ENCODE measurements around the gene HCFC1R1. TPM values are rescaled to one million over a fixed set of nuclear protein-coding genes. Genes with fewer than 3 reads are reported as not detected.

Gene HCFC1R1
- total RNA-seq, 2 experiments from 2014 or later, result 22.6 to 26.8 TPM

DNA sequence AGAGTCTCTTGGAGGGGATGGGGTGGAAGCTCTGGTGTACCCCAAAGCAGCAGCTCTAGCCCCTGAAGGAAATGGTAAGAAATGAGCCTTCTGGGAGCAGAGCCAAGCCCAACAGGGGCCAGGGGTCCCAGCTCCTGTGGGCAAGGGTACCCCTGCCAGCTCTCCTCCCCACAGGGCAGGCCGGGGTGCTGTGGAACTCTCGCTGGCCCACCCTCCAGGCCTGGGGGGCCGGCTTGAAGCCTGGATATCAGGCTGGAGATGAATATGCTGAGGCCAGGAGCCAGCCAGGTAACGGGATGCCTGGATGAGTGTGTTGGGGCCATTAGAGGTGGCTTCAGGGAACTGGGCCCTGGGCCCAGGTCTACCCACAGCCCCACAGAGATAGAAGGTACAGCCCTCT lies 23.2 kb downstream of the HCFC1R1 start:
- CTCF ChIA-PET, result interaction anchor here (13.3 kb wide), 1 partner anchor 26 kb away, joined by 310 read pairs; the partner anchor contains the start of genes CLDN6, HCFC1R1, THOC6 and TNFRSF12A
- Mint-ChIP-seq H3K27me3 (ENCODE audit: low read depth) (no peaks in the 10 kb centered on the region), H3K36me3 (ENCODE audit: low read depth) (no peaks in the 10 kb centered on the region), H3K4me1 (ENCODE audit: low read depth) (no peaks in the 10 kb centered on the region), H3K27ac (no peak overlapping the region), H3K4me3 (no peak overlapping the region), H3K9me3 (no peaks in the 10 kb centered on the region)
- DNase-seq, result no peak
- intact Hi-C loops (cut with micrococcal nuclease), result no loop called here

DNA sequence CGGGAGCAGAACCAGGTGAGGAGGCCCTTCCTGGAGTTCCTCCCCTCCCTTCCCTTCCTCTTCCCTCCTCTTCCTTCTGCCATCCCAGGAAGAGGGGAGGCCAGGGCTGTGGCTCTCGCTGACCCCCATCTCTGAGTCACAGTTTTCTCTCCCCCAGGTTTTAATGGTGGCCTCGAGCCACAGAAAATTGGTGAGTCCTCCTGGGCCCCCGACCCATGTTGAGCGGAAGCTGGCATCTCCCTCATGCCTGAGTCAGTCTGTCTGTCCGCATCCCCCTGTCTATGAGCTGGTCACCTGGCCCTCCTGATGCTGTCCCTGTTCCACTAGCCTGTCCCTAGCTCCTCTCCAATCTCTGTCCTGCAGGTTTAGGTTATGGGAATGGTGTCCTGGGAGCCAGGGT lies 23.8 kb downstream of the HCFC1R1 start:
- DNase-seq, result no peak
- no peaks in the 10 kb centered on the region for H3K36me3 Mint-ChIP-seq (ENCODE audit: low read depth)
- H3K4me1 Mint-ChIP-seq (ENCODE audit: low read depth), result no peaks in the 10 kb centered on the region
- H3K27me3 Mint-ChIP-seq (ENCODE audit: low read depth), result no peaks in the 10 kb centered on the region
- H3K27ac Mint-ChIP-seq, result no peak overlapping the region
- intact Hi-C loops (cut with micrococcal nuclease), result no loop called here
- H3K9me3 Mint-ChIP-seq, result no peaks in the 10 kb centered on the region
- CTCF ChIA-PET, result interaction anchor here (13.3 kb wide), 1 partner anchor 27 kb away, joined by 310 read pairs; the partner anchor contains the start of genes CLDN6, HCFC1R1, THOC6 and TNFRSF12A
- H3K4me3 Mint-ChIP-seq, result no peak overlapping the region

DNA sequence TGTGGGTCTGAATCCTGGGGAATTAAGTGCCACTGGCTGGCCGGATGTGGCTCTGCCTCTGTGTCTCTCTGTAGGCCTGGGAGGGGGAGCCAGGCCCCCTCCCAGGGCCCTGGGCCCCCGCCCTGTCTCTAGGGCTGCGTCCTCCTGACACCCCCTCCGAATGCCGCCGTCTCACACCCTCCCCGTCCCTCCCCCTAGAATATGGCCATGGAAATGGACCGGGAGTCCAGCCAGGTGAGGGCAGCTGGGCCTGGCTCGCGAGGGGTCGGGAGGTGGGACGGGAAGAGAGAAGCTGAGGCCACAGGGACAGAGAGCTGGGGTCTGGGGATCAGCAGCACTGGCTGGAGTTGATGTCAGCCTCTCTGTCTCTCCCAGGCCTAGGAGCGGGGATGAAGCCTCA lies 27.4 kb downstream of the HCFC1R1 start:
- H3K27ac Mint-ChIP-seq, result no peak overlapping the region
- no peaks in the 10 kb centered on the region for H3K36me3 Mint-ChIP-seq (ENCODE audit: low read depth)
- H3K9me3 Mint-ChIP-seq, result no peaks in the 10 kb centered on the region
- H3K4me1 Mint-ChIP-seq (ENCODE audit: low read depth), result no peaks in the 10 kb centered on the region
- no peak overlapping the region for H3K4me3 Mint-ChIP-seq
- no peaks in the 10 kb centered on the region for H3K27me3 Mint-ChIP-seq (ENCODE audit: low read depth)
- CTCF ChIA-PET, result no interaction called here
- no peak for DNase-seq
- intact Hi-C loops (cut with micrococcal nuclease), result no loop called here

DNA sequence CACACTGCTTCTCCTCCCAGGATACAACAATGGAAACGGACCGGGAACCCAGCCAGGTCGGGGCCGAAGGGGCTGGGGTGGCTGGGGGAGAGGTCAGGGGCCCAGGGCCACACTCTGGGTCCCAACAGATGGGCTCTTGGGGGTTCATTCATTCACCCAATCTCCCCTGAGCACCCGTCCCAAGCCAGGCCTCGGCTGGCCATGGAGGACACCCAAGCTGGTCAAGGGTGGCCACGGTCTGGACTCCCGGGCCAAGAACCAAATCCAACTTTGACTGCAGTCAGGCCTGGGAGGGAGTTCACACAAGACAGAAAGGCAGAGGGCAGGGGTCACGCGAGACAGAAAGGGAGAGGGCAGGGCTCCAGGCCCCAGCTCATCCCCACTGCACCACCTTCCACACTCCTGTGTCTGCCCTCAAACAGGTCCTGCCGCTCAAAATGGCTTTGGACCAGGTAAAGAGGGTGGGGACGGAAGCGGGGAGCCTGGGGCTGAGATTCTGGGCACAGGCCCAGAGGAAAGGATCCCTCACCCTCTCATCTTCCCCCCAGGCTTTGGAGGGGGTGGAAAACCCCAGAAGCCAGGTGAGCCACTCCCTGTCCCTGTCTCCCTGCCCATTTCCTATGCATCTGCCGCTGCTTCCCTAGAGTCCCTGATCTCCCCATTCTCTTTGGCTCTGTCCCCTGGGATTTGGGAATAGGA lies 31.2 kb downstream of the HCFC1R1 start:
- CTCF ChIA-PET, result no interaction called here
- Mint-ChIP-seq H3K4me3 (no peak overlapping the region), H3K9me3 (no peaks in the 10 kb centered on the region)

DNA sequence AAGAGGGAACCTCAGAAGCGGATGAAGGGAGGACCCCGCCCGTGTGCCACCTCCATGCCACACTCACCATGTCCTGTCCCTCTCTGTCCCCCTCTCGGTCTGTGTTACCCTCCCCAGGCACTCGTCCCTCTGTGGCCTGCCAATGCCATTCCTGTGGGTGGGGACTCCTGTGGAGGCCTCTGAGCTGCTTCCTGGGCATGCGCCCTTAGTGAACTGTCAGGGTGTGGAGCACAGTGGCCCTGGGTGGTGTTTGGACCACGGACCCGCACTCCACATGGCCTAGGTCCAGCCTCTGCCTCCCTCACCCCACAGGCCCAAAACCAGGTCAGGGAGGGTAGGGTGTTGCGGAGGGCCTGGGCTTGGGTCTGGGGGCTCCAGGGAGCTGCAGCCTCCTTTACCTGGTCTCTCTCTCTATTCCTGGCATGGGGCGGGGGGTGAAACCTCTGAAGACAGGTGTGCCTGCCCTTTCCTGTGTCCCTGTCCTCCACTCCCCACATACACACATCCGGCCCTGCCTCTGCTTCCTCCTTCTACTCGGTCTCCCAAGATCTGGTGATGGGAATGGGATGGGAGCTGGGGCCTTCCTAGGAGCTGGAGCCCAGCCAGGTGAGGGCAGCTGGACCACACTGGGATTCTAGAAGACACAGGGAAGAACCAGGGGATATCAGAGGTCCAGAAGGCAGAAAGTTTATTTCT lies 32.0 kb downstream of the HCFC1R1 start:
- intact Hi-C loops (cut with micrococcal nuclease), result no loop called here
- CTCF ChIA-PET, result no interaction called here
- no peak overlapping the region for H3K4me3 Mint-ChIP-seq
- no peak overlapping the region for H3K27ac Mint-ChIP-seq
- no peaks in the 10 kb centered on the region for H3K9me3 Mint-ChIP-seq
- no peak for DNase-seq
- H3K27me3 Mint-ChIP-seq (ENCODE audit: low read depth), result no peaks in the 10 kb centered on the region
- no peaks in the 10 kb centered on the region for H3K4me1 Mint-ChIP-seq (ENCODE audit: low read depth)
- no peaks in the 10 kb centered on the region for H3K36me3 Mint-ChIP-seq (ENCODE audit: low read depth)

More for the DNA sequence above, 31.2 kb downstream of the HCFC1R1 start:
- Mint-ChIP-seq H3K27ac (no peak overlapping the region), H3K27me3 (ENCODE audit: low read depth) (no peaks in the 10 kb centered on the region), H3K36me3 (ENCODE audit: low read depth) (no peaks in the 10 kb centered on the region), H3K4me1 (ENCODE audit: low read depth) (no peaks in the 10 kb centered on the region)
- DNase-seq, result no peak
- intact Hi-C loops (cut with micrococcal nuclease), result no loop called here

DNA sequence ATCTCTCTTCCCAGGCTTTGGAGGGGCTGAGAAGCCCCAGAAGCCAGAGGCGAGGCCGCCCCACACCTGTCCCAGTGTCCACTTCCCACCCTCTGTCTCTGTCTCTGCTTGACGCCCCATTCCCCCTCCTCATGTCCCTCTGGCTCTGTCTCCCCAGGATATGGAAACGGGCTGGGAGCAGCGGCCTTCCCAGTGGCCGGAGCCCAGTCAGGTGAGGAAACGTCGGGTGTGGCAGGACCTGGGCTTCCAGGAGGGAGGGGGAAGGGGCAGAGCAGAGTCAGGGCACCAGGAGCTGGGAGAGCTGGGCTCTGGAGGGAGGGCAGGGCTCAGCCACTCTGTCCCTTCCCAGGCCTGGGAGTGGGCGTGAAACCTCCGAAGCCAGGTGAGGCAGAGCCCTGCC lies 32.9 kb downstream of the HCFC1R1 start:
- Mint-ChIP-seq H3K4me1 (ENCODE audit: low read depth) (no peaks in the 10 kb centered on the region), H3K27me3 (ENCODE audit: low read depth) (no peaks in the 10 kb centered on the region), H3K9me3 (no peaks in the 10 kb centered on the region), H3K4me3 (no peak overlapping the region), H3K36me3 (ENCODE audit: low read depth) (no peaks in the 10 kb centered on the region), H3K27ac (no peak overlapping the region)
- no peak for DNase-seq
- CTCF ChIA-PET, result interaction anchor here (0.6 kb wide), 1 partner anchor 87 kb away, joined by 3 read pairs; no protein-coding TSS in a partner anchor
- intact Hi-C loops (cut with micrococcal nuclease), result no loop called here

DNA sequence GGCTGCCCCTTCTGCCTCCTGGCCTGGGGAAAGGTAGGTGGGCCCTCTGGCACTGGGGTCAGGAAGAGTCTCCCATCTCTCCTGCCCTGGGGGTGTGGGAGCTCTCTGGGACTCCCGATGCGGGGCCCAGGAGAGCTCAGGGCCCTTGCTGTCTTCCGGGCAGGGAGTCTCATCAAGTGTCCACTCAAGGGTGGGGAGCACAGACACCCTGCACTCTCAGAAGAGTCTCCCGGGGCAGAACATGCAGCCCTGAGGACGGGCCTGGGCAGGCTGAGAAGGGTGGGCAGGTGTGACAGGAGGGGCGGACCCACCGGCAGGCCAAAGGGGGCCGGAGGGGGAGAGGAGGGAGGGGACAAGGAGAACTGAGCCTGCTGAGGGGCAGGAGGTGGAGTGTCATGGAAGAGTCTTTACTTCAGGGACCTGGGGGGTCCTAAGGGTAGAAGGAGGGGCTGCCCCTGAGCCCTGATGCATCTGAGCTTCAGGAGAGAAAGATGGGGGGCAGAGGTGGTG lies 35.1 kb downstream of the HCFC1R1 start:
- intact Hi-C loops (cut with micrococcal nuclease), result no loop called here
- Mint-ChIP-seq H3K4me1 (ENCODE audit: low read depth) (peaks cover 4% of the 10 kb centered on the region), H3K36me3 (ENCODE audit: low read depth) (no peaks in the 10 kb centered on the region), H3K27me3 (ENCODE audit: low read depth) (no peaks in the 10 kb centered on the region), H3K27ac (no peak overlapping the region), H3K9me3 (no peaks in the 10 kb centered on the region), H3K4me3 (no peak overlapping the region)
- DNase-seq, result no peak
- CTCF ChIA-PET, result interaction anchor here (0.5 kb wide), 1 partner anchor 28 kb away, joined by 3 read pairs; no protein-coding TSS in a partner anchor

DNA sequence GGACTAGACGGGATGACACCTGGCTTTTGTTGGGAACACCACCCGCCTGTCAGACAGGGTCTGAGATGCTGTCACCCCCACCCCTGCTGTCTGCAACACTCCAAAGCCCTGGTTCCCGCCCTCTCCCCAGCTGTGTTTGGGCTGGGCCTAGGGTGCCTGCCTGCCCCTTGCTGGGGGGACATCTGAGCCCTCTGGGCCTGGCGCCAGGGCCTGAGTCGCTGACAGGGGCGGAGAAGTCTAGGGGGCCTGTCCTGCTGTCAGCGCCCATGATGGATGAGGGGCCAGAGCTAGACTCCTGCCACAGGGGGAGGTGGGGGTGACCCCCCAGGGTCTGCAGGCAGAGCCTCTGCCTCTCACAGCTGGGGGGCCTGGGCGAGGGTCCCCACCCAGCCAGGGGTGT lies 35.9 kb downstream of the HCFC1R1 start:
- CTCF ChIA-PET, result interaction anchor here (0.5 kb wide), 1 partner anchor 27 kb away, joined by 3 read pairs; no protein-coding TSS in a partner anchor
- H3K4me3 Mint-ChIP-seq, result no peak overlapping the region
- H3K9me3 Mint-ChIP-seq, result no peaks in the 10 kb centered on the region
- no peaks in the 10 kb centered on the region for H3K36me3 Mint-ChIP-seq (ENCODE audit: low read depth)
- no peak overlapping the region for H3K27ac Mint-ChIP-seq
- intact Hi-C loops (cut with micrococcal nuclease), result no loop called here
- no peak for DNase-seq
- H3K27me3 Mint-ChIP-seq (ENCODE audit: low read depth), result no peaks in the 10 kb centered on the region
- peaks cover 6% of the 10 kb centered on the region for H3K4me1 Mint-ChIP-seq (ENCODE audit: low read depth)

DNA sequence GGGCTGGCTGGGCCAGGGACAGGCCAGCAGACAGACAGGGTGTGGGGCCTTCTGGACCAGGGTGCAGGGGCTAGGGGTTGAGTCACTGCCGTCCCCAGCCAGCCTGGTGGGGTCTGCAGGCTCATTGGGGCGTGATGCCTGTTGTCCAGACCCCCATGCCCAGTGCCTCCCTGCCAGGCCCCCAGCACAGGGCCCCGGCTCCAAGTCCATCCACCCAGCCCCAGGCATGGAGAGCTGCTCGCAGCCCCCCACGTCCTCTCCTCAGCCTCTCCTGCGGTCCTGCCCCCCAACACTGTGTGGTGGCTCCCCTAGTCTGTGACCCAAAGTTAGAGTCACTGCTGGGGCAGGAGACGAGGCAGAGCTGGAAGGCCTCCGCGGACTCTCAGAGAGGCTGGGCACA lies 36.5 kb downstream of the HCFC1R1 start:
- Mint-ChIP-seq H3K9me3 (no peaks in the 10 kb centered on the region), H3K27ac (no peak overlapping the region), H3K27me3 (ENCODE audit: low read depth) (no peaks in the 10 kb centered on the region), H3K4me3 (no peak overlapping the region), H3K4me1 (ENCODE audit: low read depth) (peaks cover 6% of the 10 kb centered on the region), H3K36me3 (ENCODE audit: low read depth) (no peaks in the 10 kb centered on the region)
- CTCF ChIA-PET, result no interaction called here
- DNase-seq, result no peak
- intact Hi-C loops (cut with micrococcal nuclease), result no loop called here

DNA sequence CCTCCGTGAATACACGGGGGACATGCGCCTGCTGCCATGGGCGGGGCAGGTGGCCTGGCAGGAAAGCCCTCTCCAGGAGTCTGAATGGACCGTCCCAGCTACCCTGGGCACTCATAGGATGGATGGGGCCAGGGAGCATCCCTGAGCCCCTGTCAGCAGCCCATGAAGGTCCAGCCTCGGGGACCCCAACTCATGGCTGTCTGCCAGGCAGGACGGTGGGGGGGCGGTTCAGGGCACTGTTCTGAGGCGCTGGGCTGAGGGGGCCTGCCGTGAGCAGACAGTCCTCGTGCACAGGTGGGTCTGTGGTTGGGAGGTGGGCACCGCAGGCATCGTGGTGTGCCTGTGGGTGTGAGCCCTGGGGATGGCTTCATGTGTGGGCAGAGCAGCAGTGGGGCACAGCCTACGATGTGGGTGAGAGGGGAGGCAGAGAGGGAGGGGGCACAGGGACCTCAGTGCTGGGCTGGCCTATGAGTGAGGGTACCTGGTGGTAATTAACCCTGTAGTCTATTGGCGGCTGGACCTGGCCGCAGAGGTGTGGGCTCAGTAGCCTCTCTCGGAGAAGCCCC lies 37.0 kb downstream of the HCFC1R1 start:
- intact Hi-C loops (cut with micrococcal nuclease), result no loop called here
- CTCF ChIA-PET, result interaction anchor here (1.2 kb wide), 1 partner anchor 43 kb away, joined by 4 read pairs; no protein-coding TSS in a partner anchor
- Mint-ChIP-seq H3K4me1 (ENCODE audit: low read depth) (peaks cover 7% of the 10 kb centered on the region), H3K36me3 (ENCODE audit: low read depth) (no peaks in the 10 kb centered on the region), H3K4me3 (no peak overlapping the region), H3K27me3 (ENCODE audit: low read depth) (no peaks in the 10 kb centered on the region), H3K27ac (no peak overlapping the region), H3K9me3 (no peaks in the 10 kb centered on the region)
- no peak for DNase-seq

DNA sequence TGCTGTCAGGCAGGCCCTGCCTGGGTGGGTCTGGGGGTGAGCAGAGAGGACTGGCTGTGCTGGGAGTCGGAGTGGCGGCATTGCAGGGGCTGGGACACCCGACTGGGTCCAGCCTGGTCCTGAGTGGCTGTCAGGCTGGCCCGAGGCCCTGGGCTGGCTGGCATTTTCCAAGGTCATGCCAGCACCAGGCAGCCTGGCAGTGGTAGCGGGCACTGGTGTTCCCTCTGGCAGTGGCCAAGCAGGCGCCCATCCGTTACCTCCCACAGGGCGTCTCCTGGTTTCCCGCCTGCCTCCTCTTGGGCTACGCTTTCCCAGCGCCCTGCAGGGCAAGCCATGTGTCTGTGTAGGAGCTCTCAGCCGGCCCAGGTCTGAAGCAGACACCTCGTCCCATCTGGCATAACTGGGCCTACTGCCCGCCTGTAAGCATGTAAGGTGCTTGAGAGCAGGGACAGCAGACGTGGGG lies 37.8 kb downstream of the HCFC1R1 start:
- CTCF ChIA-PET, result interaction anchor here (0.6 to 1.2 kb wide), 2 partner anchors 43 to 67 kb away, joined by 3 to 4 read pairs; no protein-coding TSS in a partner anchor
- intact Hi-C loops (cut with micrococcal nuclease), result no loop called here
- Mint-ChIP-seq H3K27me3 (ENCODE audit: low read depth) (no peaks in the 10 kb centered on the region), H3K9me3 (no peaks in the 10 kb centered on the region), H3K36me3 (ENCODE audit: low read depth) (no peaks in the 10 kb centered on the region), H3K4me1 (ENCODE audit: low read depth) (peaks cover 8% of the 10 kb centered on the region), H3K27ac (no peak overlapping the region), H3K4me3 (no peak overlapping the region)
- DNase-seq, result no peak

DNA sequence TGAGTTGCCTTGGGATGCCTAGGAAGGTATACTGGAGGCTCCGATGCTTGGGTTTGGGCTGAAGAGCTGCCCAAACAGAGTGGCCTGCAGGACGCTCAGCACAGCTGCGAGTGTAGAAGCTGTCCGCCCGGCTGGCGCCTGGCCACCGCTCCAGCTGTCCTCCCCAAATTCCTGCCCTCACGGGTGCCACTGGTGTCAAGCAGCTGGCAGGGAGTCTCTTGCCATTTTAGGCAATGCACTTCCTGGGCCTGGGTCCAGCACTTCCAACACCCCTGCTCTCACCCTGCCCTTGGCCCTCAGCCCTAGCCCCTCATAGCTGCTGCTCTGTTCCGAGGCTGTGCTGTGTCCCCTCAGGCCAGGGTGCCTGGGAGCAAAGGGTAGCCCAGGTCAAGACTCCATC lies 38.3 kb downstream of the HCFC1R1 start:
- Mint-ChIP-seq H3K27me3 (ENCODE audit: low read depth) (no peaks in the 10 kb centered on the region), H3K27ac (no peak overlapping the region), H3K9me3 (no peaks in the 10 kb centered on the region), H3K4me1 (ENCODE audit: low read depth) (peaks cover 8% of the 10 kb centered on the region), H3K36me3 (ENCODE audit: low read depth) (no peaks in the 10 kb centered on the region), H3K4me3 (no peak overlapping the region)
- no peak for DNase-seq
- intact Hi-C loops (cut with micrococcal nuclease), result no loop called here
- CTCF ChIA-PET, result interaction anchor here (0.6 to 1.6 kb wide), 3 partner anchors 44 to 67 kb away, joined by 3 to 5 read pairs (median 4); no protein-coding TSS in a partner anchor
